Measurements from ENCODE around the gene RHOT2.

The RHOT2 gene

DNA sequence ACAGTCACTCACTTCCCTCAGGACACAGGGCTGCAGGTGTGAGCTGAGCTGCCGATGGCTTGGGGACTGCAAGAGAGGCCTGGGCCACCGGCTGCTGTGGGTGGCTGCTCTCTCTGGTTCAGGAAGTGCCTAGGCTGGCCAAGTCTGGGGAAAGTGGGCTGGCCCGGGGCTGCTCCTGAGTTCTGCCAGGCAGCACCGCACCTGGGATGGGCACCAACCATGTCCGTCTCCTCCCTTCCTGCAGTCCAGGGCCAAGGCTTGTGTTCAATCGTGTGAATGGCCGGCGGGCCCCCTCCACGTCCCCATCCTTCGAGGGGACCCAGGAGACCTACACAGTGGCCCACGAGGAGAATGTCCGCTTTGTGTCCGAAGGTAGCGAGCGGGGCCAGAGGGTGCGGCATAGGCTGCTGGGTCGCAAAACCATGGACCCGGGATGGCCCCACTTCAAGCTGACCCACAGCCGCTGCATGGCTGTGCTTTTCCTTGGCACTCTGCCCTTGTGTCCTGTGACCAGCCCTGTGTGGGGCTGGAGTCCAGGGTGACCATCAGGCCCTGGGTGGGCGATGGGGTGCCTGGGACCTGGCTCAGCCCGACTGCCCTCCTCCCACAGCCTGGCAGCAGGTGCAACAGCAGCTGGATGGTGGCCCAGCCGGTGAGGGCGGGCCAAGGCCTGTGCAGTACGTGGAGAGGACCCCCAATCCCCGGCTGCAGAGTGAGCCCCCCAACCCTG is 20.6 kb upstream of the RHOT2 start:
- DNase-seq (ENCODE audit: low read depth): no peak

DNA sequence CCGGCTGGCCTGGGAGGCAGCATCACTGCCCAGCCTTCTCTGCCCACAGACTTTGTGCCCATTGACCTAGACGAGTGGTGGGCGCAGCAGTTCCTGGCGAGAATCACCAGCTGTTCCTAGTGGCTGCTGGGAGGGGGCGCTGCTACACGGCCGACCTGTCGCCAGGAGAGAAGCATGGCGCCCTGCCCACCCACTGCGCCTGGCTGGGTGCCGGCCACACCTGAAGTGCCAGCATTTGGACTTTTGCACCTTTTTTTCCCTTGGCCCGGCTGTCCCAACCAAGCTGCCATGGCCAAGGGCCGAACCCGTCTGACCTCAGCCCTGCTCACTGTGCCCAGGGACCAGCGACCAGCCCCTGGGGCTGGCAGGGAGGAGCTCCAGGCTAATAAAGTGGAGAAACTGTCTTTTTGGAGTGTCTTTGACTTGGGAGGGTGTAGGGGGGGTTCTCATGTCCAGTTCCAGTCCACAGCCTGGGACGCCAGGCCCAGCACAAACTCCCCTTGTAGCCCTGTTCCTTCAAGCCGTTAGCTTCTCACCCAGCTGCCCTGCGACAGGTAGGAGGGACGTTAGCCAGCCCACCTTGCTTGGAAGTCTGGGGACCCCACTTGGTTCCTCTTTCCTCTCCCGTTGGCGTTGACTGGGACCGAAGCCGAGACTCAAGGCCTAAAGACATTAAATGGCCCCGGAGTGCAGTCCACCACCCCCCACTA is 19.7 kb upstream of the RHOT2 start:
- DNase-seq (ENCODE audit: low read depth): no peak

- peak; percentile 93 for DNase-seq (ENCODE audit: low read depth)
These were observed 18.9 kb upstream of the RHOT2 start, which contains the start of gene WDR90 for GRCh38 chr16:648781-649589. TSS of gene WDR90 (plus strand) at chr16:649365. CDS start at chr16:649417, 52 bp downstream.

DNA sequence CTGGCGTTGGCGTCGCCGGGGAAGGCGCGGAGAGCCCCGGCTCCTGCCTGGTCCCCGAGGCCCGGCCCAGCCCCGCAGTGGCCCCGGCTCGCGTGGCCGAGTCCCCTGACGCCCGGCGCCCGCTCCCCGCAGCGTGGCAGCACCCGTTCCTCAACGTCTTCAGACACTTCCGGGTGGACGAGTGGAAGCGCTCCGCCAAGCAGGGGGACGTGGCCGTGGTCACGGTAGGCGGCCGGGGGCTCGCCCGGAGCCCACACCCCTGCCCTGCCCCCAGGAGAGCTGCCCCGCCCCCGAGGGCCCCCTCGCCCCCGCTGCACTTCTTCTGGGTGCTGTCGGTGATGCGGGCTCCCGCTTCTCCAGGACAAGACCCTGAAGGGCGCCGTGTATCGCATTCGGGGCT is 18.3 kb upstream of the RHOT2 start:
- no peak for DNase-seq (ENCODE audit: low read depth)

DNA sequence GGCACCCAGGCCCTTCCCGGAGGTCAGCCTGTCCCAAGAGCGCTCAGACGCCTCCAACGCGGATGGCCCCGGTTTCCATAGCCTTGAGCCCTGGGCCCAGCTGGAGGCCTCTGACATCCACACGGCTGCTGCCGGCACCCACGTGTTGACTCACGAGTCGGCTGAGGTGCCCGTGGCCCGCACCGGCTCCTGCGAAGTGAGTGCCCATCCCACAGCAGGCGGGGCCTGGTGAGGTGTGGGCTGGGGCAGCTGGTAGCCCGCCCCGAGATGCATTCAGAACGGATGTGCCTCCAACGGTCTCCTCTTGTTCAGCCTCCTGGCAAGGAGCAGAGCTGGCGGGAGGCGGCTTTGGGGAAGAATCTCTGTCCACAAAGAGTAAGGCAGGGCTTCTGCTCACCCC is 16.1 kb upstream of the RHOT2 start:
- no peak for DNase-seq (ENCODE audit: low read depth)

DNA sequence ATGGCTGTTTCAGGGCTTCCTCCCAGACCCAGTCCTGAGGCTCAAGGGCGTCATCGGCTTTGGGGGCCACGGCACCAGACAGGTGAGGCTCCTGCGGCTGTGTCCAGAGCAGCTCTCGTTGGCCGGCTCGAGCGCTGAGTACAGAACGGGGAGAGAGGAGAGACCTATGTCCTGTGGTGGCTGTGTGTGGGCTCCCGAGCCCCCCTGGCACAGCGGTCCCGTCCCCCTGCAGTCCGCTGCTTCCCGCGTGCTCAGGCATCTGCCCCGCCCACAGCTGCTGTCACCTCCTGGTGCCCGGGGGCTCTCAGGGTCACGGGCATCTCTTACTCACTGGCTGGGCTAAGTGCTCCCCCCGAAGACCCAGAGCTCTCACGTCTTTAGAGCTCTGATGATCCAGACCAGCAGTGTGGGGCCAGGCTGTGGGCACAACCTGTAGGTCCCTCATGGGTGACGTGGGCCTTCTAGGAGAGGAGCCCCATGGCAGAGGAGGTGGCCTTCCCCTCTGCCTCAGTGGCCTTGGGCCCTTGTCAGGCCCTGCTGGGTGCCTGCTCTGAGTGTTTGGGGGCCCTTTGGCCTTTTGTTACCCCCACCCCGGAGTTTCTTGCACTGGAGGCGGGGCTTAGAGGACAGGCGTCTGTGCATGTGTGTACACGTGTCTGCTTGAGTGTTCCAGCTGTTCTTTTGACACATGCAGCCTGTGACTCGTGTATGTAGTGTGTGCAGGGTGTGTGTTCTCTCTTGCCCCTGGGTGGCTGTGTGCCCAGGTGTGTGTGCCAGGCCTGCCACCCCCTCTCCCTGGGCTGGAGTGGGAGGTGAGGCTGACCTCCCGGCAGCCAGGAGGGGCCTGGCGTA is 15.3 kb upstream of the RHOT2 start:
- no peak for DNase-seq (ENCODE audit: low read depth)

GRCh38 chr16:654034-654433 is 13.9 kb upstream of the RHOT2 start:
- DNase-seq (ENCODE audit: low read depth): no peak

DNA sequence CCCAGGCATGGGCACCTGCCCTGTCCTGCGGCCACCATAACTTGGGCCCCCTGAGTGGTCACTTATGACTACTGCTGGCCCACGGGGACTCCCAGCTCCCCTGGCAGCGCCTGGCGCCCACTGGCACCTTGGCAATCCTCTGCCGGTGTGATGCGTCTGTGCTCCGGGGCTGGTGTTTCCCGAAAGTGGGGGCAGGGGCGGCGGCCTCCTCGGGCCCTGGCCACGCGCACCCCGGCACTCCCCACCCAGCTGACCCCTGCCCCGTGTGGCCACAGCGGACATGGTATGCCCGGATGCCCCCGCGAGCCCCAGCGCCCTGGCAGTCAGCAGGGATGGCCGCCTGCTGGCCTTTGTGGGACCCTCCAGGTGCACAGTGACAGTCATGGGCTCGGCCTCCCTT is 10.4 kb upstream of the RHOT2 start:
- no peak for DNase-seq (ENCODE audit: low read depth)

DNA sequence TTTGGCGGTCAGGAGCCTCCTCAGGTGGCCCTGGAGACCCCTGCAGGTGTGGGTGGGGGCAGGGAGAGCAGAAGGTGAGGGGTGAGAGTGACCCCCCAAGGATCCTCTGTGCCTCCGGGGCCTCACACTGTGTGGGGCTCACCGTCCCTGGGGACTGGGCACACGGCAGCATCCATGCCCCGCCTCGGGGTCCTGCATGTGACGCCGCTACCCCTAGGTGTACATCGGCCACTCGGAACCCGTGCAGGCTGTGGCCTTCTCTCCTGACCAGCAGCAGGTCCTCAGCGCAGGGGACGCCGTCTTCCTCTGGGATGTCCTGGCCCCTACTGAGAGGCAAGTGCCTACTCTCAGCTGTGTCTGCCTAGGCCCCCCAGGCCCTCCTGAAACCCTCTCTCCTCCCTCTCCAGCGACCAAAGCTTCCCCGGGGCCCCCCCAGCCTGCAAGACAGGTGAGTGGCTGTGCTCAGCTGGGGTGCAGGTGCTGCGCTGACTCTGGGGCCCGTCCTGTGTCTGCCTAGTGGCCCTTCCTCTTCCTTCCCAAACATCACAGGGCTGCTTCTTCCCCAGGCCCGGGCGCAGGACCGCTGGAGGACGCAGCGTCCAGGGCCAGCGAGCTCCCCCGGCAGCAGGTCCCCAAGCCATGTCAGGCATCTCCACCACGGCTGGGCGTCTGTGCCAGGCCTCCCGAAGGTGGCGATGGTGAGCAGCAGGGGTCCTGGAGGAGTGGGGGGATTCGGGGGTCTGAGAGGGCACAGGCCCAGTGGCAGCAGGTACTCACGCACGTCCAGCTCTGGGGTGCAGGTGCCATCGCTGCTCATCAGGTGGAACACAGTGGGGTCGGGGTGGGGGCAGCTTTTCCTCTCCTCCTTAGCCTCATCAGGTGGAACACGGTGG is 9.0 kb upstream of the RHOT2 start:
- no peak for DNase-seq (ENCODE audit: low read depth)

- no peak for DNase-seq (ENCODE audit: low read depth)
These were observed 8.3 kb upstream of the RHOT2 start for GRCh38 chr16:659618-660017.

DNA sequence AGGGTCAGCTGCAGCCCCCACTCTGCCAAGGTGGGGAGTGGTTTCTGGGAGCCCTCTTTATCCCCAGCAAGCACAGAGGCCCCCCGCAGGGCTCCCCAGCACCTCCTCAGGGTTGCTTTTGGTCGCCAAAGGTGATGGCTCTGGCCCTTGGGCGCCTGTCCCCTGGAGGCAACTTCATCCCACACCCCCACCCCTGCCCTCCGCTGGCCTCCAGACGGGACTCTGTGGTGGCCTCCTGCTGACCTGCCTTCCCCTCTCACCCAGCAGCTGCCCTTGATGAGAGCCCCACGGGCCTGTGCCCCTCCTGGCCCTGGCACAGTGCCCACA is 7.8 kb upstream of the RHOT2 start:
- DNase-seq (ENCODE audit: low read depth): no peak

GRCh38 chr16:660459-661183 is 7.3 kb upstream of the RHOT2 start:
- no peak for DNase-seq (ENCODE audit: low read depth)

DNA sequence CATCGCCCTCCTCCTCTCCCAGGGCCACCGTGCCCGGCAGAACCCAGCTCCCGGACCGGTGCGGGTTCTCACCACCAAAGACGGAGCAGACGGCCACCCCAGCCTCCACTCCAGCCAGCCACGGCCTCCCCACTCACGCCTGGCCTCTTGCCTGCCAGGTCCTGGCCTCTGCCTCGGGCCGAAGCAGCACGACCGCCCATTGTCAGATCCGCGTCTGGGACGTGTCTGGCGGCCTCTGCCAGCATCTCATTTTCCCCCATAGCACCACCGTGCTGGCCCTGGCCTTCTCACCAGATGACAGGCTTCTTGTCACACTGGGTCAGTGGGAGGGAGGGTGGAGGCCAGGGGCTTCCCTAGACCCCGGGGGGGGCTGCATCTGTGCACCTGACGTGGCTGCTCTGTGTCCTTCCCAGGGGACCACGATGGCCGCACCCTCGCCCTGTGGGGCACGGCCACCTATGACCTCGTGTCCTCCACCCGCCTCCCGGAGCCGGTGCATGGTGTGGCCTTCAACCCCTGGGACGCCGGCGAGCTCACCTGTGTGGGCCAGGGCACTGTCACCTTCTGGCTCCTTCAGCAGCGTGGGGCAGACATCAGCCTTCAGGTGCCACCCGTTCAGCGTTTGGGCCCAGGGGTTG is 6.6 kb upstream of the RHOT2 start:
- DNase-seq (ENCODE audit: low read depth): no peak

GRCh38 chr16:662095-662494 is 5.8 kb upstream of the RHOT2 start:
- no peak for DNase-seq (ENCODE audit: low read depth)

GRCh38 chr16:662597-662996 is 5.3 kb upstream of the RHOT2 start:
- no peak for DNase-seq (ENCODE audit: low read depth)

DNA sequence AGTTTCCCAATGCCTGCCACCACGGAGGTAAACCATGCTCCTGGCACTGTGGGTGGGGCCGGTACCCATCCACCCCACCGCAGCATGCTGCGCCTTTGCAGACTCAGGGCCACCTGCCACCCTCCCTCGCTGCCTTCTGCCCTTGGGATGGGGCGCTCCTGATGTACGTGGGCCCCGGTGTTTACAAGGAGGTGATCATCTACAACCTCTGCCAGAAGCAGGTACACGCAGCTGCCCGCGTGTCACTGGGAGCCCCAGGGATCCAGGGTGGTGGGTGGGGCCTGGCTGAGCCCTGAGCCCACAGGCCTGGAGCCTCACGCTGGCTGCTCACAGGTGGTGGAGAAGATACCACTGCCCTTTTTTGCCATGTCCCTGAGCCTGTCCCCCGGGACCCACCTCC is 1.4 kb upstream of the RHOT2 start:
- no peak for DNase-seq (ENCODE audit: low read depth)

- no peak for DNase-seq (ENCODE audit: low read depth)
These were observed 686 bp upstream of the RHOT2 start for GRCh38 chr16:667113-667779.

GRCh38 chr16:668519-669171 is 713 bp downstream of the RHOT2 start:
- no peak for DNase-seq (ENCODE audit: low read depth)

- no peak for DNase-seq (ENCODE audit: low read depth)
These were observed 1.7 kb downstream of the RHOT2 start for GRCh38 chr16:669666-670065.

All from stimulated activated CD8-positive, alpha-beta memory T cell treated with anti-CD3 and anti-CD28 coated beads, Interleukin-4, amount 100 ng/mL, for 24 hours (primary cell).